PC-3 (cell line): ENCODE data around the gene KAT7.

Experiments
- EZH2phosphoT487 ChIP-seq: fragments of 300-600 bp; sonication (generic); IDR thresholded peaks from 2 replicates; pipeline ENCODE4 v1.6.1; 2018; ENCODE audit warnings: mild to moderate bottlenecking, antibody characterized with exemption, low read length, borderline replicate concordance
- TF ChIP-seq, protein P1 (sequence below): fragments of 300-600 bp; sonication (generic); conservative IDR thresholded peaks from 2 replicates; pipeline ENCODE4 v1.5.1; 2017; ENCODE audit warnings: antibody characterized with exemption, low read depth, mild to moderate bottlenecking, low read length

DNA sequence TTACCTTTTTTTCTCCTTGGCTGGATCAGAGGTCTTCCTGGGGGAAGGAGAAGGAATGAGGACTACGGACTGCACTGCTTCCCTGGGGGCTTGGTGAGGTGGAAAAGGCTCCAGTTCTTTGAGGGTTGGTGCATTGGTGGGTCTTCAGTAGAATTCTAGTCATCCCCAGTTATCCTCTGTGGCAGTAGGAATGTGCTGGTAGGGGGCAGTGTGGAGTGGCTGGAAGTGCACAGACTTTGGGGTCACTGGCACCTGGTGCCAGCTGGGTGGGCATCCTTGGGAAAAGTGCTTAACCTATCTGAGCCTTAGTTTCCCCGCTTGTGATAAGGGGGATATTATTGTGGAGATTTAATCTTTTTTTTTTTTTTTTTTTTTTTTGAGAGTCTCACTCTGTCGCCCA is 53.1 kb downstream of the KAT7 start:
- TF ChIP-seq, protein P1, sequence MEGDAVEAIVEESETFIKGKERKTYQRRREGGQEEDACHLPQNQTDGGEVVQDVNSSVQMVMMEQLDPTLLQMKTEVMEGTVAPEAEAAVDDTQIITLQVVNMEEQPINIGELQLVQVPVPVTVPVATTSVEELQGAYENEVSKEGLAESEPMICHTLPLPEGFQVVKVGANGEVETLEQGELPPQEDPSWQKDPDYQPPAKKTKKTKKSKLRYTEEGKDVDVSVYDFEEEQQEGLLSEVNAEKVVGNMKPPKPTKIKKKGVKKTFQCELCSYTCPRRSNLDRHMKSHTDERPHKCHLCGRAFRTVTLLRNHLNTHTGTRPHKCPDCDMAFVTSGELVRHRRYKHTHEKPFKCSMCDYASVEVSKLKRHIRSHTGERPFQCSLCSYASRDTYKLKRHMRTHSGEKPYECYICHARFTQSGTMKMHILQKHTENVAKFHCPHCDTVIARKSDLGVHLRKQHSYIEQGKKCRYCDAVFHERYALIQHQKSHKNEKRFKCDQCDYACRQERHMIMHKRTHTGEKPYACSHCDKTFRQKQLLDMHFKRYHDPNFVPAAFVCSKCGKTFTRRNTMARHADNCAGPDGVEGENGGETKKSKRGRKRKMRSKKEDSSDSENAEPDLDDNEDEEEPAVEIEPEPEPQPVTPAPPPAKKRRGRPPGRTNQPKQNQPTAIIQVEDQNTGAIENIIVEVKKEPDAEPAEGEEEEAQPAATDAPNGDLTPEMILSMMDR: peak; percentile 42
- no peak for TF ChIP-seq EZH2phosphoT487
